Nephron (organoid): ENCODE measurements around the gene SPAG17.

Experiments used
- H3K27ac Mint-ChIP-seq, 3 experiments: 2 replicates each; pipeline ENCODE4 v1.8.0; 2020; ENCODE audit warnings: mixed read lengths in 3 of 3, mild to moderate bottlenecking in 2 of 3, moderate library complexity in 1 of 3
- H3K27me3 Mint-ChIP-seq: 2 replicates; pipeline ENCODE4 v1.8.0; 2021; ENCODE audit warnings: low read depth, mild to moderate bottlenecking, moderate library complexity, mixed read lengths
- H3K36me3 Mint-ChIP-seq: 2 replicates; pipeline ENCODE4 v1.8.0; 2020; ENCODE audit warnings: low read depth, mixed read lengths
- H3K4me1 Mint-ChIP-seq: 2 replicates; pipeline ENCODE4 v1.8.0; 2020; ENCODE audit warnings: mixed read lengths
- H3K4me3 Mint-ChIP-seq, 3 experiments: 2 replicates each; pipeline ENCODE4 v1.8.0; 2020; ENCODE audit warnings: mild to moderate bottlenecking in 3 of 3, mixed read lengths in 3 of 3, moderate library complexity in 2 of 3
- H3K9me3 Mint-ChIP-seq: 2 replicates; pipeline ENCODE4 v1.8.0; 2020; ENCODE audit warnings: mixed read lengths
- CTCF ChIP-seq, 3 experiments: fragments of 200-600 bp; sonication (generic); IDR thresholded peaks; one replicate each; pipeline ENCODE4 v1.5.0; 2021; ENCODE audit warnings: antibody characterized with exemption in 3 of 3; ENCODE audit not compliant: unreplicated experiment in 3 of 3

SPAG17 gene

GRCh38 chr1:118185084-118185832 is at the start of gene SPAG17:
Gene SPAG17 (minus strand): TSS chr1:118185228. CDS start chr1:118185157, 71 bp downstream.
- TF ChIP-seq CTCF (IDR thresholded peaks at IDR 0.05; ENCODE audit: unreplicated experiment in 3 of 3) = peak; percentile 28 to 51 (median 34)
- peak within 1 kb of the TSS; percentile 62 to 81 (median 68) for H3K27ac Mint-ChIP-seq
- H3K27me3 Mint-ChIP-seq = peaks cover 3% of the 10 kb centered on the region
- peaks cover 20% of the 10 kb centered on the region for H3K4me1 Mint-ChIP-seq
- H3K9me3 Mint-ChIP-seq = peaks cover 3% of the 10 kb centered on the region
- no peaks in the 10 kb centered on the region for H3K36me3 Mint-ChIP-seq
- peak within 1 kb of the TSS; percentile 82 to 87 (median 84) for H3K4me3 Mint-ChIP-seq

DNA sequence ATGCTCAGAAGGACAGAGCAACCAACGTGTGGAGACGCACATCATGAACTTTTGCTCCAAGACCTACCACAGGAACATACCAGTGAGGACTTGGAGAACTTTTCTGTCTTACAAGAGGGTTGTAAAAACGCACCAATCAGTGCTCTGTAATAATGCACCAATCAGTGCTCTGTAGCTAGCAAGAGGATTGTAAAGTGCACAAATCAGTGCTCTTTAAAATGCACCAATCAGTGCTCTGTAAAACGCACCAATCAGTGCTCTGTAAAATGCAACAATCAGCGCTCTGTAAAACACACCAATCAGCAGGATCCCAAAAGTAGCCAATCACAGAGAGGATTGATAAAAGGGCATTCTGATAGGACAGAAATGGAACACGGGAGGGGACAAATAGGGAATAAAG is 40.4 kb upstream of the SPAG17 start:
- H3K4me3 Mint-ChIP-seq = no peak overlapping the region
- no peak overlapping the region for H3K27ac Mint-ChIP-seq
- no peak for TF ChIP-seq CTCF (IDR thresholded peaks at IDR 0.05; ENCODE audit: unreplicated experiment in 3 of 3)
- H3K27me3 Mint-ChIP-seq = peaks cover 5% of the 10 kb centered on the region
- no peaks in the 10 kb centered on the region for H3K36me3 Mint-ChIP-seq
- peaks cover 3% of the 10 kb centered on the region for H3K9me3 Mint-ChIP-seq
- peaks cover 10% of the 10 kb centered on the region for H3K4me1 Mint-ChIP-seq

GRCh38 chr1:118223426-118223825 is 38.4 kb upstream of the SPAG17 start:
- peaks cover 10% of the 10 kb centered on the region for H3K4me1 Mint-ChIP-seq
- peak; percentile 43 to 71 (median 46) for TF ChIP-seq CTCF (IDR thresholded peaks at IDR 0.05; ENCODE audit: unreplicated experiment in 3 of 3)
- peaks cover 3% of the 10 kb centered on the region for H3K9me3 Mint-ChIP-seq
- H3K27ac Mint-ChIP-seq = no peak overlapping the region
- no peak overlapping the region for H3K4me3 Mint-ChIP-seq
- H3K27me3 Mint-ChIP-seq = peaks cover 5% of the 10 kb centered on the region
- no peaks in the 10 kb centered on the region for H3K36me3 Mint-ChIP-seq

- no peaks in the 10 kb centered on the region for H3K27me3 Mint-ChIP-seq
- H3K9me3 Mint-ChIP-seq = no peaks in the 10 kb centered on the region
- peaks cover 13% of the 10 kb centered on the region for H3K4me1 Mint-ChIP-seq
- TF ChIP-seq CTCF (IDR thresholded peaks at IDR 0.05; ENCODE audit: unreplicated experiment in 3 of 3) = no peak
- H3K36me3 Mint-ChIP-seq = no peaks in the 10 kb centered on the region
- no peak overlapping the region for H3K27ac Mint-ChIP-seq
- no peak overlapping the region for H3K4me3 Mint-ChIP-seq
Measured at GRCh38 chr1:118219438-118219837, 34.4 kb upstream of the SPAG17 start.

DNA sequence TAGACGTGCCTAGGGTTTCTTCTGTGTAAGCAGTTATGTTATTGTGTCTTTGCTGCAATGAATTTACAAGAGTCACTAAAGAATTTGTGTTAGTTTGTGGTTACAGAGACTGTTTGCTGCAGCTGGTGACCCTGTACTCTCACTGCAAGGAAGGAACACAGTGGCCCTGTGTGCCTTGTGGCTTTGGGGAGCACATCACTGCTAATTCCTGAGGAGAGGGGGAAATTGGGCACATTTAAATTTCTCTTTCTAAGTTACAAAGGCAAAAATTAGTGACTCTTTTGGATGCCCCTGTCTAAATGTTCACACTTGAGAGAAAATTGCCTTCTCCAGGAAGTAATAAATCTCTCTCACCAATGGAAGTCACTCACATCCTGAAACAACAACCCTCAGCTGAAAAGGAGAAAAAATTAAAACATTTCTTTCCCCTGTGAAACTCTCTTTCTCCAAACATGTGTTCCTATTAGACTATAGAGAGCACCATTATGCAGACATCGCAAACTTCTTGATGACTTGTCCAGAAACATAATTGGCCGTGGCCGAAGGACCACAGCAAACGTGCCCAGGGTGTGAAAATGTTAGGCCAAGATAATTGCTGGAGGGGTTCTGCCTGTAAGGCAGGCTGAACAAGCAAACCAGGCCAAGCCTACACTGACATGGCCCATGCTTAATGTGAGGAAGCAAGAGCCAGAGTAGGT is 32.3 kb upstream of the SPAG17 start:
- Mint-ChIP-seq H3K4me3 (peak overlapping the region in 1 of 3 experiments; percentile 1), H3K27ac (peak overlapping the region in 1 of 3 experiments; percentile 82), H3K27me3 (no peaks in the 10 kb centered on the region), H3K4me1 (peaks cover 3% of the 10 kb centered on the region), H3K36me3 (no peaks in the 10 kb centered on the region), H3K9me3 (peaks cover 2% of the 10 kb centered on the region)
- TF ChIP-seq CTCF (IDR thresholded peaks at IDR 0.05; ENCODE audit: unreplicated experiment in 3 of 3) = no peak
